Measurements from ENCODE around the gene NDRG3.

- TF ChIP-seq, protein P1, sequence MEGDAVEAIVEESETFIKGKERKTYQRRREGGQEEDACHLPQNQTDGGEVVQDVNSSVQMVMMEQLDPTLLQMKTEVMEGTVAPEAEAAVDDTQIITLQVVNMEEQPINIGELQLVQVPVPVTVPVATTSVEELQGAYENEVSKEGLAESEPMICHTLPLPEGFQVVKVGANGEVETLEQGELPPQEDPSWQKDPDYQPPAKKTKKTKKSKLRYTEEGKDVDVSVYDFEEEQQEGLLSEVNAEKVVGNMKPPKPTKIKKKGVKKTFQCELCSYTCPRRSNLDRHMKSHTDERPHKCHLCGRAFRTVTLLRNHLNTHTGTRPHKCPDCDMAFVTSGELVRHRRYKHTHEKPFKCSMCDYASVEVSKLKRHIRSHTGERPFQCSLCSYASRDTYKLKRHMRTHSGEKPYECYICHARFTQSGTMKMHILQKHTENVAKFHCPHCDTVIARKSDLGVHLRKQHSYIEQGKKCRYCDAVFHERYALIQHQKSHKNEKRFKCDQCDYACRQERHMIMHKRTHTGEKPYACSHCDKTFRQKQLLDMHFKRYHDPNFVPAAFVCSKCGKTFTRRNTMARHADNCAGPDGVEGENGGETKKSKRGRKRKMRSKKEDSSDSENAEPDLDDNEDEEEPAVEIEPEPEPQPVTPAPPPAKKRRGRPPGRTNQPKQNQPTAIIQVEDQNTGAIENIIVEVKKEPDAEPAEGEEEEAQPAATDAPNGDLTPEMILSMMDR (IDR thresholded peaks at IDR 0.05; ENCODE audit: insufficient read depth, low read depth, low read length): no peak
- no peak for TF ChIP-seq EZH2 (IDR thresholded peaks at IDR 0.05; ENCODE audit: insufficient read depth, low read length)
Observed at GRCh38 chr20:36644032-36644705, 101.7 kb downstream of the NDRG3 start.

All from astrocyte (in vitro differentiated cells and primary cell).